ENCODE results near the gene WDR13. TPM values are rescaled to one million over a fixed set of nuclear protein-coding genes. Genes with fewer than 3 reads are reported as not detected.
A peak's percentile ranks its signal among the peaks of the same experiment; 100 is the strongest.

The WDR13 gene
- total RNA-seq, 1 donor from 2014 or later: 97.8 TPM

DNA sequence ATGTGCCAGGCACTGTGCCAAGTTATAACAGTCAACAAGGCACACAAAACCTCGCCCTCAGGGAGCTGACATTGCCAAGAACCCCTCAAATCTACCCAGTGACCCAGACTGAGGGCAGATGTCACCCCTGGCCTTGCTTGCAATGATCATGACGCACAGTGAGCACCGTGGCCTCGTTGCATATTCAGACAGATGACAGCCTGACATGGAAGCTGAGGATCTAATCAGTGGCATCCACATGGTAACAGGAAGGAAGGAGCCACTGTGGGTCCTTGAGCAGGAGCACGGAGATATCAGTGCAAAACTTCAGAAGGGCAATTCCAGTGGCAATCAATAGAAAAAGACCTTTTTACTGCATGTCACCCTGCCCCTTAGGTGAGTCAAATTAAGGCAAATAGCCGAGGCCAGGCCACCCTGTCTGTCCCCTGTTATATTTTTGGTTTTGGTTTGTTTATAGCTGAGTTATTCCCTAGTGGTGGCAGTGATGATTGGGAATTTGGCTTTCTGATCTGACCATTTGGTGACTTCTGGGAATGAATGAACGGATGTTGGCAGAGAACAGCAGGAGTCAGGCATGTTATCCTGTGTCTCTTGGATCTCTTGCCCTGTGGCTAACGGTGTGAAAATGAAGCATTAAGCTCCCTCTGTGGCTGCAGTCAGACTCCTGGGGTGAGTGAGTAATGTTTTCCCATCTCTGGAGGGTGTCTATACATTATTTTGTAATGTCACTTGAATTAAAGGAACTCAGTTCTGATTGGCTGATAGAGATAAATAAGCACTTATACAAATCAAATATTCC lies 20.4 kb downstream of the WDR13 start:
- Mint-ChIP-seq H3K27ac (ENCODE audit: unreplicated experiment) (peak overlapping the region; percentile 11), H3K4me3 (ENCODE audit: unreplicated experiment) (no peak overlapping the region), H3K36me3 (ENCODE audit: unreplicated experiment) (no peaks in the 10 kb centered on the region), H3K27me3 (ENCODE audit: unreplicated experiment) (no peaks in the 10 kb centered on the region), H3K4me1 (ENCODE audit: unreplicated experiment) (peaks cover 15% of the 10 kb centered on the region), H3K9me3 (ENCODE audit: unreplicated experiment) (no peaks in the 10 kb centered on the region)
- DNase-seq (ENCODE audit: extremely low spot score, unreplicated experiment): no peak
- TF ChIP-seq, protein P1, sequence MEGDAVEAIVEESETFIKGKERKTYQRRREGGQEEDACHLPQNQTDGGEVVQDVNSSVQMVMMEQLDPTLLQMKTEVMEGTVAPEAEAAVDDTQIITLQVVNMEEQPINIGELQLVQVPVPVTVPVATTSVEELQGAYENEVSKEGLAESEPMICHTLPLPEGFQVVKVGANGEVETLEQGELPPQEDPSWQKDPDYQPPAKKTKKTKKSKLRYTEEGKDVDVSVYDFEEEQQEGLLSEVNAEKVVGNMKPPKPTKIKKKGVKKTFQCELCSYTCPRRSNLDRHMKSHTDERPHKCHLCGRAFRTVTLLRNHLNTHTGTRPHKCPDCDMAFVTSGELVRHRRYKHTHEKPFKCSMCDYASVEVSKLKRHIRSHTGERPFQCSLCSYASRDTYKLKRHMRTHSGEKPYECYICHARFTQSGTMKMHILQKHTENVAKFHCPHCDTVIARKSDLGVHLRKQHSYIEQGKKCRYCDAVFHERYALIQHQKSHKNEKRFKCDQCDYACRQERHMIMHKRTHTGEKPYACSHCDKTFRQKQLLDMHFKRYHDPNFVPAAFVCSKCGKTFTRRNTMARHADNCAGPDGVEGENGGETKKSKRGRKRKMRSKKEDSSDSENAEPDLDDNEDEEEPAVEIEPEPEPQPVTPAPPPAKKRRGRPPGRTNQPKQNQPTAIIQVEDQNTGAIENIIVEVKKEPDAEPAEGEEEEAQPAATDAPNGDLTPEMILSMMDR (IDR thresholded peaks at IDR 0.05): no peak

- peaks cover 3% of the 10 kb centered on the region for H3K4me1 Mint-ChIP-seq (ENCODE audit: unreplicated experiment)
- DNase-seq (ENCODE audit: extremely low spot score, unreplicated experiment): no peak
Measured at GRCh38 chrX:48626401-48627298, 29.4 kb downstream of the WDR13 start.

GRCh38 chrX:48631376-48632090 lies 34.2 kb downstream of the WDR13 start:
- Mint-ChIP-seq H3K4me1 (ENCODE audit: unreplicated experiment) (peaks cover 3% of the 10 kb centered on the region), H3K27me3 (ENCODE audit: unreplicated experiment) (peaks cover 3% of the 10 kb centered on the region), H3K36me3 (ENCODE audit: unreplicated experiment) (no peaks in the 10 kb centered on the region), H3K4me3 (ENCODE audit: unreplicated experiment) (no peak overlapping the region), H3K27ac (ENCODE audit: unreplicated experiment) (no peak overlapping the region), H3K9me3 (ENCODE audit: unreplicated experiment) (no peaks in the 10 kb centered on the region)
- TF ChIP-seq, protein P1 (IDR thresholded peaks at IDR 0.05): peak; percentile 65
- peak; percentile 91 for DNase-seq (ENCODE audit: extremely low spot score, unreplicated experiment)

More at GRCh38 chrX:48626401-48627298, 29.4 kb downstream of the WDR13 start:
- H3K9me3 Mint-ChIP-seq (ENCODE audit: unreplicated experiment): no peaks in the 10 kb centered on the region
- H3K27me3 Mint-ChIP-seq (ENCODE audit: unreplicated experiment): no peaks in the 10 kb centered on the region
- no peak overlapping the region for H3K27ac Mint-ChIP-seq (ENCODE audit: unreplicated experiment)
- no peaks in the 10 kb centered on the region for H3K36me3 Mint-ChIP-seq (ENCODE audit: unreplicated experiment)
- TF ChIP-seq, protein P1 (IDR thresholded peaks at IDR 0.05): no peak
- H3K4me3 Mint-ChIP-seq (ENCODE audit: unreplicated experiment): no peak overlapping the region

DNA sequence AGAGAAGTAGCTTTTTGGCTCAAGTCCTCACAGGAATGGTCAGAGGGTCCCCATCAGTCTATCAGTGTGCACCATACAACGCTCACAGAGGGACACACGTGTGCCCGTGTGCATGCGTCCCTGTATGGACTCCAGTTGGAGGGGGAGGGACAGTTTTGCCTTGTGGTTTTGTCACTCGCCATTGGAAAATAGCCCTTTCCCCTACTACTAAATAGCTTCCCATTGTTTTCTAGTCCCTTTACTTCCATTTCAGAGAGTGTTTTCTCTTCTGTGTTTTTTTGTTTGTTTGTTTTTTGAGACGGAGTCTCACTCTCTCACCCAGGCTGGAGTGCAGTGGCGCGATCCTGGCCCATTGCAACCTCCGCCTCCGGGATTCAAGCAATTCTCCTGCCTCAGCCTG lies 34.9 kb downstream of the WDR13 start:
- TF ChIP-seq, protein P1 (IDR thresholded peaks at IDR 0.05): no peak
- Mint-ChIP-seq H3K27me3 (ENCODE audit: unreplicated experiment) (peaks cover 6% of the 10 kb centered on the region), H3K4me1 (ENCODE audit: unreplicated experiment) (peaks cover 3% of the 10 kb centered on the region), H3K36me3 (ENCODE audit: unreplicated experiment) (no peaks in the 10 kb centered on the region), H3K4me3 (ENCODE audit: unreplicated experiment) (no peak overlapping the region), H3K27ac (ENCODE audit: unreplicated experiment) (no peak overlapping the region), H3K9me3 (ENCODE audit: unreplicated experiment) (no peaks in the 10 kb centered on the region)
- no peak for DNase-seq (ENCODE audit: extremely low spot score, unreplicated experiment)
